Embryonic facial prominence (tissue), 1 donor: ENCODE results near the gene APOBEC3A.
"Not testable (repeated sequence)": the region's sequence is repeated elsewhere in the genome, so short reads cannot be mapped to it uniquely, and the experiment has no call there.

Experiments
- DNase-seq: peaks from one replicate; pipeline ENCODE4 v3.0.0-alpha.2; 2016; ENCODE audit errors: extremely low spot score

Gene APOBEC3A

DNA sequence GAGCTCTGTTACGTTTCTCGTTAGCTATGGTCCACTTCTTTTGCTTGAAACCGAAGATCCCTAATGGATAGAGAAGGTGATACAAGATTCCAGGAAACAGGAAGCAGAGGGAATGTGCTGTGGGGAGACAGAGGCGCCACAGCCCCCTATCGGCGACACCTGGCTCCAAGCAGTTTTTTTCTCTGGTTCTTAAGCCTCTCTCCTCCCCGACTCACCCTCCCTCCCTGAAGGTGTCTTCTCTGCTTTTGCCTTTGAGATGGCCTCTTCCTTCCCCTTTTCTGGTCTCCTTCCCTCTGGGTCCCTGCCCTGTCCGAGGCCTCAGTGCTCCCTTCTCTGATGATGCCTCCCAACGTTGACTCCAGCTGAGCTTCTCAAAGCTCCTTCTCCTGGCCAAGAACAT, 14.2 kb upstream of the APOBEC3A start:
- DNase-seq: no peak

DNA sequence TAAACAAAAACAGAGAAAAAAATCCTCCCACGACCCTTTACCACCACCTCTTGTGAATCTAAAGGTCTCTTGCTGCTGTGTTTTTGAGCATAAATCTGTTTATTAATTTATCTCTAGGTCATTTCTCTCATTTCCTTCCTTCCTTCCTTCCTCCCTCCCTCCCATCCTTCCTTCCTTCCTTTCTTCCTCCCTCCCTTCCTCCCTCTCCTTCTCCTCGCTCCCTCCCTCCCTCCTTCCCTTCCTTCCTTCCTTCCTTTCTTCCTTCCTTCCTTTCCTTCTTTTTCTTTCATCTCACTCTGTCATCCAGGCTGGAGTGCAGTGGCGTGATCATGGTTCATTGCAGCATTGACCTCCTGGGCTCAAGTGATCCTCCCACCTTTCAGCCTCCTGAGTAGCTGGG, 13.5 kb upstream of the APOBEC3A start:
- no peak for DNase-seq

DNA sequence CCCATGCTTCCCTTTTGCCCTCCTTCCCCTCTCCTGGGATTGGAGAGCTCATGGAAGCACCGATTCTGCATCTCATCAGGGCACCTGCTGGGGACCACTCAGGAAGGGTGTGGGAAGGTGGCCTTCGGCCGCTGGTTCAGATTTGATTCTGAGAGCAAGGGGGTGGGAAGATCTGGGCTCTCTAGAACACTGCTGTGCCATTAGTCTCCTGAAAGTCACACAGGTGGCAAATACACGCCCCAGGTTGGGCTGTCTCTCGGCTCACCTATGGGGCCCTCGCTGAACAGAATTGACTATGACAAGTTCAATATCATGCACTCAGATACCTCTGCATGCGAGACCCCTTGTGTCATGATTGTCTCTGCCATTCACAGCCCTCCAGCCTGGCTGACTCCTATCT, 12.8 kb upstream of the APOBEC3A start:
- DNase-seq: no peak

- DNase-seq: not testable (repeated sequence)
Measured at GRCh38 chr22:38945706-38946338, 11.6 kb upstream of the APOBEC3A start.

- no peak for DNase-seq
Measured at GRCh38 chr22:38946771-38947170, 10.6 kb upstream of the APOBEC3A start.

GRCh38 chr22:38947321-38948140, 9.9 kb upstream of the APOBEC3A start:
- no peak for DNase-seq

GRCh38 chr22:38948181-38948940, 9.0 kb upstream of the APOBEC3A start:
- DNase-seq: no peak

GRCh38 chr22:38949889-38950405, 7.5 kb upstream of the APOBEC3A start:
- DNase-seq: no peak

GRCh38 chr22:38950527-38951295, 6.7 kb upstream of the APOBEC3A start:
- DNase-seq: no peak

- no peak for DNase-seq
Measured at GRCh38 chr22:38951734-38952133, 5.7 kb upstream of the APOBEC3A start.

DNA sequence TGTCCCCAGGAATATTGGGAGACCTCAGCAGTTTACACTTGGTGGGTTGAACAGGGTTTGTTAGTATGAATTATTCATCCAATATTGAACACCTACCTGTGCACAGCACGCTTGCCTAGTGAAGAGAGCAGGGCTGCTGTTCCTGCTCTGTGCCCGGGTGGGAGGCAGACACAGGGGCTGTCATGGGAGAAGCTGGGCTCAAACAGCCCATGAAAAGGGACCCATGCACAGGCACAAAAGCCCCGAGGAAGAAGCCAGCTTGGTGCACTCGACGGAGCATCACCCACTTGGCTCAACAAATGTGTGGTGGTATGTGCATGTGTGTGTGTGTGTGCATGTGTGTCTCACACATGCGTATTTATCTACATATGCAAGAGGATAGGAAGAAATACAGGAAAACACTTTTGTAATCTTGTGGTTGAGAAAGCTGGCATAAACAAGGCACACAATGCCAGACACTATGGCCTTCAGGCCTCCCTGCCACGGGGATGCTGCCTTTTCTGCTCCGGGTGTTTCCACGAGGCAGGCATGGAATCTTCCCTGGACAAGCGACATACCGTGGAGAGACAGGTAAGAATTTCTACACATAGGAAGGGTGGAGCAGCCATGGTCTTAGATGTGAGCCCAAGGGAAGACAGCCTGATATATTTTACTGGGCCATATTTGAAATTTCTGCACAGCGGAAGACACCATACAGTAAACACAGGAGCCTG, 5.0 kb upstream of the APOBEC3A start:
- no peak for DNase-seq

DNA sequence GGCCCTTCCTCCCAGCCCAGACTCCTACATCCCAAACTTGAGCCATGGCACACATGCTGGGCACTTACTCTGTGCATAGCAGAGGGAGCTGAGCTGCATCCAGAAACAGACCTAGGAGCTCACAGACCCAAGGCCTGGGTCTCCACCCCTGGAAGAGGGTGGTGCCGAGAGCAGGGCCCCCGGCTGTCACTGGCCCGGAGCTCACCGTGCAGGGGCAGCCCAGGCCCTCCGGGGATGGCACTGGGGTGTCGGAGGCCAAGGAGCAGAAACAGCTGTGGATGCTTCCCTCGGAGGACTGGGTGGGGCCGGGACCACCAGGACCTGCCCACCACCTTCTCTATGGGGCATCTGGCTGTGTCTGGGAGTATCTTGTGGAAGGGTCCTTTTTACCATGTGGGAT, 4.3 kb upstream of the APOBEC3A start:
- no peak for DNase-seq

- no peak for DNase-seq
Measured at GRCh38 chr22:38953577-38954413, 3.6 kb upstream of the APOBEC3A start.

GRCh38 chr22:38954414-38955043, 2.9 kb upstream of the APOBEC3A start:
- no peak for DNase-seq

DNA sequence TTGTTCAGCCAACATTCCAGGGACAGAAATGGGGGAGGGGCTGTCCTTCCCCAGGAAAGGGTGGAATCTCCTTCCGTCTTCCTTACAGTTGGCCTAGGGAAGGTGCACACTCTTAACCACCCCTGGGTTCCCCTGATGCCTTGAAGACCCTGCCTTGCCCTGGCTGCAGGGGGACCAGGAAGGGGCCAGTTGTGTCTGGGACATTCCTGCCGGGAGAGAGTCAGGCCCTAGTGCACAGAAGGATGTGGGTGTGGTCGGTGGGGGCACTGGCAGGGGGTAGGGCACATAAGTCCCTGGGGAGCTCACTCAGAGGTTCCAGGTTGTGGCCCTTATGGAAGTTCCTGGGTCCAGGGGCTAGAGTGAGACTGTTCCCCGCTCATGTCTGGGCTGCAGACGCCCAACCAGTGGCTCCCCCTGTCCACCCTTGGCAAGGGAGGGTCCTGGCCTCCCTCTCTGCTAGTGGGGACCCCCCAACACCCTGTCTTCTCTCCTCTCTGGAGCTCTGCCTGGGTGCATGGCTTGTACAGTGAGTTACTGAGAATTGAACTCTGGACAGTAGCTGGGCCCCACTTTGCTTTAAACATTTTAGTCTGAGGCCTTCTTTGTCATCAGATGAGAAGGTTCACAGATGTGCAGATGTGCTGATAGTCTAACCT, 2.0 kb upstream of the APOBEC3A start:
- DNase-seq: no peak

GRCh38 chr22:38955926-38956325, 1.5 kb upstream of the APOBEC3A start:
- DNase-seq: no peak

DNA sequence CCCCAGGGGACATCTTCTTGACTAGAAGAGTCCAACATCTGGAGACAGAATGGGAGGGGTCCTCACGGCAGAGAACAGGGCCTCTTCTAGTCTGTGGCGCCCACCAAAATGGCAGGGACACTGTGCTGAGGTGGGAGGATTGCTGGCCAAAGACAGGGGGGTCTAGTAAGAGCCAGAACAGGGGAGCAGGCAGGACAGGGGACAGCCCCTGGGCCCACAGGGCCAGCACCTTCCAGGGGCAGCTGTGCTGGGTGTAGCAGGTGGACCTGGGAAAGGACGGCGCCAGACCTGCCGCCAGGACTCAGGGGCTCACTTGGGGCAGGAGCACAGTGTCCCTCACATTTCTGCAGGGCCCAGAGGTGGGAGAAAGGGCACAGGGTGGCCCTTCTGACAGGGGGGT, 858 bp upstream of the APOBEC3A start:
- DNase-seq: no peak

- no peak for DNase-seq
Measured at GRCh38 chr22:38957808-38958650, 620 bp downstream of the APOBEC3A start.
